H1 (cell line): ENCODE measurements around the gene HEATR1. TPM values are rescaled to one million over a fixed set of nuclear protein-coding genes. Genes with fewer than 3 reads are reported as not detected.

Source experiments
- CTCF ChIA-PET: fragments of 300-600 bp; sonication (Branson Sonifier 250); formaldehyde crosslinking; loops from one replicate; lab custom pipeline; 2021; ENCODE audit not compliant: partially characterized antibody; lab: Charles Lee
- POLR2A ChIA-PET: fragments of 300-600 bp; sonication (Branson Sonifier 250); formaldehyde crosslinking; loops from one replicate; lab custom pipeline; 2021; ENCODE audit warnings: inconsistent platforms; ENCODE audit not compliant: partially characterized antibody; lab: Charles Lee
- DNase-seq, 2 experiments: peaks; one replicate each; pipeline versions ENCODE4 v3.0.0 to v3.0.0-alpha.2; 2010 to 2022; ENCODE audit warnings: low spot score in 2 of 2, low read depth in 1 of 2, mixed read lengths in 1 of 2
- FAIRE-seq: peaks from 2 replicates; lab custom pipeline; 2011; peaks lifted over from hg19 to GRCh38; lab: Jason Lieb, UNC
- H2AFZ ChIP-seq: 2 replicates; pipeline ENCODE4 v1.8.1; 2012; ENCODE audit warnings: low read length, inconsistent platforms
- H2AK5ac ChIP-seq: 2 replicates; pipeline ENCODE4 v1.6.1; 2013; ENCODE audit warnings: low read depth, low read length
- H2BK120ac ChIP-seq: replicated peaks from 2 replicates; pipeline ENCODE3; 2013; ENCODE audit warnings: low read depth, low read length, inconsistent platforms
- H2BK12ac ChIP-seq: 2 replicates; pipeline ENCODE4 v1.6.1; 2013; ENCODE audit warnings: low read depth, low read length
- H2BK15ac ChIP-seq: 2 replicates; pipeline ENCODE4 v1.6.1; 2013; ENCODE audit warnings: low read length
- H2BK20ac ChIP-seq: 2 replicates; pipeline ENCODE4 v1.6.1; 2013; ENCODE audit warnings: low read length
- H2BK5ac ChIP-seq: 2 replicates; pipeline ENCODE4 v1.6.1; 2013; ENCODE audit warnings: low read depth, low read length
- H3K14ac ChIP-seq: 2 replicates; pipeline ENCODE4 v1.6.1; 2013; ENCODE audit warnings: inconsistent platforms; ENCODE audit not compliant: insufficient read length
- H3K18ac ChIP-seq: 2 replicates; pipeline ENCODE4 v1.6.1; 2013; ENCODE audit warnings: low read length; ENCODE audit errors: extremely low read depth
- H3K23ac ChIP-seq: 2 replicates; pipeline ENCODE4 v1.6.1; 2013; ENCODE audit warnings: inconsistent platforms; ENCODE audit not compliant: insufficient read length
- H3K23me2 ChIP-seq: 2 replicates; pipeline ENCODE4 v1.6.1; 2013; ENCODE audit warnings: low read depth, low read length
- H3K27ac ChIP-seq: 2 replicates; pipeline ENCODE4 v1.6.1; 2011; ENCODE audit warnings: low read depth, low read length, inconsistent platforms
- H3K27me3 ChIP-seq, 4 experiments: replicated peaks in 1 of 4; 1 replicate in 1 of 4; 2 replicates in 3 of 4; pipeline versions ENCODE4 v1.6.1 to v1.8.1; 2011 to 2013; ENCODE audit warnings: low read length in 3 of 4, mild to moderate bottlenecking in 3 of 4, inconsistent platforms in 2 of 4, mixed read lengths in 2 of 4, moderate library complexity in 1 of 4; ENCODE audit not compliant: control insufficient read depth in 3 of 4, insufficient read depth in 3 of 4; ENCODE audit errors: extremely low read depth in 1 of 4
- H3K36me3 ChIP-seq, 4 experiments: 2 replicates each; pipeline versions ENCODE4 v1.6.1 to v1.8.1; 2011 to 2013; ENCODE audit warnings: mild to moderate bottlenecking in 4 of 4, low read length in 3 of 4, moderate library complexity in 2 of 4, control low read depth in 1 of 4, inconsistent platforms in 1 of 4; ENCODE audit not compliant: insufficient read depth in 4 of 4, control insufficient read depth in 2 of 4
- H3K4ac ChIP-seq: replicated peaks from 2 replicates; pipeline ENCODE3; 2013; ENCODE audit warnings: low read length, low read depth, mixed read lengths, inconsistent platforms; ENCODE audit not compliant: insufficient read length
- H3K4me1 ChIP-seq, 4 experiments: replicated peaks in 1 of 4; 1 replicate in 1 of 4; 2 replicates in 3 of 4; pipeline versions ENCODE4 v1.6.1 to v1.8.1; 2011 to 2013; ENCODE audit warnings: low read length in 3 of 4, inconsistent platforms in 2 of 4, mixed read lengths in 1 of 4; ENCODE audit not compliant: insufficient read depth in 4 of 4, control insufficient read depth in 3 of 4
- H3K4me2 ChIP-seq, 2 experiments: 2 replicates each; pipeline versions ENCODE4 v1.6.1 to v1.8.1; 2011 to 2013; ENCODE audit warnings: low read depth in 2 of 2, low read length in 2 of 2, control low read depth in 1 of 2, inconsistent platforms in 1 of 2, mild to moderate bottlenecking in 1 of 2; ENCODE audit not compliant: insufficient read depth in 1 of 2
- H3K4me3 ChIP-seq, 4 experiments: fragments of 200-600, 300-600 bp in 1 of 4; sonication (generic), shearing (Covaris generic), sonication (Bioruptor Twin) in 1 of 4; 2 replicates each; pipeline versions ENCODE4 v1.5.1 to v1.8.1; 2011 to 2016; ENCODE audit warnings: low read length in 4 of 4, low read depth in 3 of 4, control low read depth in 2 of 4, inconsistent platforms in 2 of 4, mild to moderate bottlenecking in 2 of 4, mixed read lengths in 1 of 4, moderate library complexity in 1 of 4; ENCODE audit not compliant: insufficient read depth in 2 of 4; ENCODE audit errors: extremely low read depth in 1 of 4
- H3K56ac ChIP-seq: replicated peaks from 2 replicates; pipeline ENCODE3; 2013; ENCODE audit warnings: low read depth, mild to moderate bottlenecking, mixed read lengths, low read length, inconsistent platforms; ENCODE audit not compliant: insufficient read length
- H3K79me1 ChIP-seq: 2 replicates; pipeline ENCODE4 v1.6.1; 2013; ENCODE audit warnings: low read depth, low read length, control low read depth
- H3K79me2 ChIP-seq, 2 experiments: 2 replicates each; pipeline versions ENCODE4 v1.6.1 to v1.8.1; 2012 to 2013; ENCODE audit warnings: low read length in 2 of 2, mild to moderate bottlenecking in 2 of 2, inconsistent platforms in 1 of 2; ENCODE audit not compliant: insufficient read depth in 2 of 2, control insufficient read depth in 1 of 2
- H3K9ac ChIP-seq, 4 experiments: replicated peaks in 1 of 4; 1 replicate in 1 of 4; 2 replicates in 3 of 4; pipeline versions ENCODE4 v1.6.1 to v1.8.1; 2011 to 2013; ENCODE audit warnings: low read depth in 3 of 4, low read length in 3 of 4, control low read depth in 2 of 4, mild to moderate bottlenecking in 2 of 4, moderate library complexity in 2 of 4, inconsistent platforms in 1 of 4; ENCODE audit errors: extremely low read depth in 1 of 4
- H3K9me3 ChIP-seq, 2 experiments: 2 replicates each; pipeline versions ENCODE4 v1.6.1 to v1.8.1; 2012 to 2013; ENCODE audit warnings: mild to moderate bottlenecking in 2 of 2, moderate library complexity in 2 of 2, control low read depth in 1 of 2, inconsistent platforms in 1 of 2, low read depth in 1 of 2, low read length in 1 of 2, mixed read lengths in 1 of 2; ENCODE audit not compliant: insufficient read depth in 2 of 2
- H4K20me1 ChIP-seq, 2 experiments: replicated peaks in 1 of 2; 2 replicates each; pipeline versions ENCODE3 to v1.8.1; 2011 to 2013; ENCODE audit warnings: inconsistent platforms in 2 of 2, low read length in 2 of 2, mild to moderate bottlenecking in 1 of 2; ENCODE audit not compliant: insufficient read depth in 2 of 2, control insufficient read depth in 1 of 2
- H4K5ac ChIP-seq: 2 replicates; pipeline ENCODE4 v1.6.1; 2013; ENCODE audit warnings: low read length, low read depth, mixed read lengths, inconsistent platforms; ENCODE audit not compliant: insufficient read length
- H4K8ac ChIP-seq: 2 replicates; pipeline ENCODE4 v1.8.0; 2013; ENCODE audit warnings: mild to moderate bottlenecking, moderate library complexity, low read length, inconsistent platforms; ENCODE audit not compliant: insufficient read depth; ENCODE audit errors: extremely low read depth
- H4K91ac ChIP-seq: replicated peaks from 2 replicates; pipeline ENCODE3; 2013; ENCODE audit warnings: low read length, mixed read lengths, inconsistent platforms; ENCODE audit not compliant: insufficient read length
- BACH1 ChIP-seq: IDR thresholded peaks from 2 replicates; pipeline ENCODE4 v1.6.1; 2012; ENCODE audit warnings: low read length, improper control_type of control experiment
- BCL11A ChIP-seq, 2 experiments: IDR thresholded peaks; one replicate each; pipeline ENCODE4 v1.6.1; 2011; ENCODE audit warnings: low read depth in 2 of 2, low read length in 2 of 2, mild to moderate bottlenecking in 2 of 2
- GTF2F1 ChIP-seq: IDR thresholded peaks from 2 replicates; pipeline ENCODE4 v1.6.1; 2012; ENCODE audit warnings: low read depth, low read length, improper control_type of control experiment, borderline replicate concordance
- HDAC2 ChIP-seq, 2 experiments: fragments of 300-600 bp in 1 of 2; sonication (generic) in 1 of 2; IDR thresholded peaks; 2 replicates each; pipeline ENCODE4 v1.6.1; 2011 to 2012; ENCODE audit warnings: low read depth in 2 of 2, low read length in 2 of 2, mild to moderate bottlenecking in 2 of 2, moderate library complexity in 2 of 2, borderline replicate concordance in 1 of 2, inconsistent platforms in 1 of 2
- POLR2A ChIP-seq, 2 experiments: IDR thresholded peaks; 1 replicate in 1 of 2; 2 replicates in 1 of 2; pipeline ENCODE4 v1.6.1; 2011; ENCODE audit warnings: low read depth in 2 of 2, low read length in 2 of 2, mild to moderate bottlenecking in 2 of 2; ENCODE audit errors: control extremely low read depth in 1 of 2
- RBBP5 ChIP-seq: IDR thresholded peaks from 2 replicates; pipeline ENCODE4 v1.7.1; 2012; ENCODE audit warnings: low read depth, mild to moderate bottlenecking, inconsistent platforms, low read length, moderate library complexity, borderline replicate concordance
- RNF2 ChIP-seq: fragments of 200-900, 300-1000 bp; sonication (generic); IDR thresholded peaks from 2 replicates; pipeline ENCODE4 v1.7.1; 2016; ENCODE audit warnings: borderline replicate concordance, low read depth, mild to moderate bottlenecking, antibody characterized with exemption, low read length; ENCODE audit not compliant: poor library complexity, severe bottlenecking; ENCODE audit errors: missing control alignments
- TAF1 ChIP-seq: IDR thresholded peaks from 2 replicates; pipeline ENCODE4 v1.6.1; 2011; ENCODE audit warnings: mild to moderate bottlenecking, low read depth, low read length
- TBP ChIP-seq: IDR thresholded peaks from 2 replicates; pipeline ENCODE4 v1.6.1; 2011; ENCODE audit warnings: low read depth, low read length, improper control_type of control experiment
- ZNF274 ChIP-seq: IDR thresholded peaks from 2 replicates; pipeline ENCODE4 v1.7.0; 2012; ENCODE audit warnings: low read length, borderline replicate concordance; ENCODE audit errors: extremely low read depth
- WGBS, 2 experiments: shearing (Covaris generic) in 1 of 2; methylation state at CpG; one replicate each; pipeline versions ENCODE4 v1.1.6 to v1.1.7; 2013 to 2015; ENCODE audit warnings: low lambda C conversion rate in 2 of 2, mixed read lengths in 2 of 2, inconsistent platforms in 1 of 2, low coverage in 1 of 2, missing lambda C conversion rate in 1 of 2; ENCODE audit not compliant: insufficient replicate concordance in 2 of 2, insufficient coverage in 1 of 2, insufficient read length in 1 of 2; ENCODE audit errors: extremely low coverage in 1 of 2, missing lambda C conversion rate in 1 of 2; 5-methylcytosine and 5-hydroxymethylcytosine counted together
- polyA plus RNA-seq, 7 experiments: library from polyadenylated mRNA; depleted of rRNA in 3 of 7; stranded (reverse) in 5 of 7; unstranded in 2 of 7; fragments of >200 nt in 5 of 7; fragments of 200-250 nt in 2 of 7; gene quantifications; 1 replicate in 5 of 7; 2 replicates in 1 of 7; 4 replicates in 1 of 7; pipeline versions ENCODE4 v1.2.1 to v1.2.3, GENCODE V29; 2011 to 2013; ENCODE audit warnings: missing spikeins in 2 of 7, mixed read lengths in 2 of 7
- total RNA-seq: library from RNA; stranded (reverse); fragmentation: NEBNext Ultra II Directional; extraction: Animal tissue kit (Norgen Biotek cat#: 25700); gene quantifications from 2 replicates; pipeline ENCODE4 v1.2.1, GENCODE V29; 2021
- TF ChIP-seq, protein P1 (sequence below), 3 experiments: IDR thresholded peaks; 1 replicate in 2 of 3; 2 replicates in 1 of 3; pipeline versions ENCODE4 v1.5.1 to v1.6.1; 2011; ENCODE audit warnings: low read length in 3 of 3, mild to moderate bottlenecking in 3 of 3, inconsistent platforms in 2 of 3, low read depth in 1 of 3, moderate library complexity in 1 of 3; ENCODE audit not compliant: insufficient read depth in 1 of 3; ENCODE audit errors: control extremely low read depth in 1 of 3

Gene HEATR1
- total and polyA plus RNA-seq, 2 of the 8 experiments (the other 6 are each of a cell fraction or from before 2014, with no cell fraction given) = 13.0 to 95.8 TPM

DNA sequence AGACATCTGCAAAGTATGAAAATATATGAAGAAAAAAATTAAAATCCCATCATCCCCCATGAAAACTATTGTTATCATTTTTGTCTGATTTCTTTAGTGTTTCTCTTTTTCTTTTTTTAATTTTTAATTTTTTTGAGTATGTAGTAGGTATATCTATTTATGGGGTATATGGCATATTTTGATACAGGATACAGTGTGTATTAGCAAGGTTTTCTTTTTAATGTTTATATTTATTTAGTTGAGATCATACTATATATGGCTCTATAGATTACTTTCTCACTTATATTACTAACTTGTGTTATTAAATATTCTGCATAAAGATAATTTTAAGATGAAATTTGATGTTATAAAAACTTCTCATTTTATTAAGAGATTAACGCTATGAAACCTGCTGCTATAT, 69.1 kb downstream of the HEATR1 start:
- Histone ChIP-seq H3K27ac (no peak overlapping the region), H3K4ac (no peak overlapping the region), H2BK15ac (no peak overlapping the region), H3K56ac (no peak overlapping the region), H3K4me3 (no peak overlapping the region), H2BK120ac (no peak overlapping the region), H4K5ac (no peak overlapping the region), H3K36me3 (0 out of 8 replicates have a peak, but pooled peaks cover 0 to 2% (median 0%) of the 10 kb centered on the region in 4 experiments), H3K79me1 (no peaks in the 10 kb centered on the region), H3K14ac (no peak overlapping the region), H3K4me1 (no peaks in the 10 kb centered on the region), H4K20me1 (no peaks in the 10 kb centered on the region), H4K8ac (no peak overlapping the region), H2AK5ac (no peak overlapping the region), H3K27me3 (no peaks in the 10 kb centered on the region), H2AFZ (no peak overlapping the region), H3K79me2 (no peaks in the 10 kb centered on the region), H2BK12ac (no peak overlapping the region), H3K9ac (no peak overlapping the region), H3K18ac (no peak overlapping the region), H2BK5ac (no peak overlapping the region), H3K4me2 (no peak overlapping the region), H3K23me2 (no peaks in the 10 kb centered on the region), H2BK20ac (no peak overlapping the region), H3K9me3 (no peaks in the 10 kb centered on the region; a peak in 1 of 4 replicates), H3K23ac (no peak overlapping the region), H4K91ac (no peak overlapping the region)
- DNase-seq = no peak
- 91% methylated on average over 1 of the region's 1 CpG; no CpG with 5 or more reads in 1 of the 2 experiments for WGBS, 2 experiments
- CTCF ChIA-PET = interaction anchor here (0.6 to 1.8 kb wide), 8 partner anchors 8 to 432 kb away, joined by 3 to 8 read pairs (median 4); no protein-coding TSS in a partner anchor
- POLR2A ChIA-PET = interaction anchor here (1.8 to 2.2 kb wide), 2 partner anchors 11 to 15 kb away, joined by 5 to 6 read pairs; partner anchors contain the start of gene LGALS8
- FAIRE-seq = no peak
- TF ChIP-seq GTF2F1 = no peak
- TF ChIP-seq ZNF274 = no peak
- no peak for TF ChIP-seq RBBP5
- TF ChIP-seq, protein P1, sequence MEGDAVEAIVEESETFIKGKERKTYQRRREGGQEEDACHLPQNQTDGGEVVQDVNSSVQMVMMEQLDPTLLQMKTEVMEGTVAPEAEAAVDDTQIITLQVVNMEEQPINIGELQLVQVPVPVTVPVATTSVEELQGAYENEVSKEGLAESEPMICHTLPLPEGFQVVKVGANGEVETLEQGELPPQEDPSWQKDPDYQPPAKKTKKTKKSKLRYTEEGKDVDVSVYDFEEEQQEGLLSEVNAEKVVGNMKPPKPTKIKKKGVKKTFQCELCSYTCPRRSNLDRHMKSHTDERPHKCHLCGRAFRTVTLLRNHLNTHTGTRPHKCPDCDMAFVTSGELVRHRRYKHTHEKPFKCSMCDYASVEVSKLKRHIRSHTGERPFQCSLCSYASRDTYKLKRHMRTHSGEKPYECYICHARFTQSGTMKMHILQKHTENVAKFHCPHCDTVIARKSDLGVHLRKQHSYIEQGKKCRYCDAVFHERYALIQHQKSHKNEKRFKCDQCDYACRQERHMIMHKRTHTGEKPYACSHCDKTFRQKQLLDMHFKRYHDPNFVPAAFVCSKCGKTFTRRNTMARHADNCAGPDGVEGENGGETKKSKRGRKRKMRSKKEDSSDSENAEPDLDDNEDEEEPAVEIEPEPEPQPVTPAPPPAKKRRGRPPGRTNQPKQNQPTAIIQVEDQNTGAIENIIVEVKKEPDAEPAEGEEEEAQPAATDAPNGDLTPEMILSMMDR (IDR thresholded peaks at IDR 0.05; ENCODE audit: control extremely low read depth in 1 of 3, insufficient read depth in 1 of 3, low read depth in 1 of 3, low read length in 3 of 3) = no peak
- TF ChIP-seq TAF1 = no peak
- no peak for TF ChIP-seq POLR2A (IDR thresholded peaks at IDR 0.05; ENCODE audit: control extremely low read depth in 1 of 2, low read depth in 2 of 2, low read length in 2 of 2)
- no peak for TF ChIP-seq TBP
- TF ChIP-seq BACH1 = no peak
- TF ChIP-seq BCL11A (IDR thresholded peaks at IDR 0.05; ENCODE audit: low read depth in 2 of 2, low read length in 2 of 2) = no peak
- TF ChIP-seq RNF2 = no peak
- no peak for TF ChIP-seq HDAC2 (IDR thresholded peaks at IDR 0.05; ENCODE audit: borderline replicate concordance in 1 of 2, low read depth in 2 of 2, low read length in 2 of 2)
